Testis (tissue), 2 donors: ENCODE data around the gene ZNF248.

Source experiments
- CTCF ChIP-seq, 3 experiments: fragments of 450-650 bp in 2 of 3; fragments of 200-600 bp in 1 of 3; sonication (generic) in 1 of 3; IDR thresholded peaks; one replicate each; pipeline ENCODE4 v1.5.1; 2016 to 2019; ENCODE audit warnings: antibody characterized with exemption in 3 of 3, mild to moderate bottlenecking in 2 of 3, moderate library complexity in 1 of 3
- POLR2A ChIP-seq: fragments of 450-650 bp; IDR thresholded peaks from one replicate; pipeline ENCODE4 v1.6.1; 2017; ENCODE audit warnings: antibody characterized with exemption, mild to moderate bottlenecking, moderate library complexity

DNA sequence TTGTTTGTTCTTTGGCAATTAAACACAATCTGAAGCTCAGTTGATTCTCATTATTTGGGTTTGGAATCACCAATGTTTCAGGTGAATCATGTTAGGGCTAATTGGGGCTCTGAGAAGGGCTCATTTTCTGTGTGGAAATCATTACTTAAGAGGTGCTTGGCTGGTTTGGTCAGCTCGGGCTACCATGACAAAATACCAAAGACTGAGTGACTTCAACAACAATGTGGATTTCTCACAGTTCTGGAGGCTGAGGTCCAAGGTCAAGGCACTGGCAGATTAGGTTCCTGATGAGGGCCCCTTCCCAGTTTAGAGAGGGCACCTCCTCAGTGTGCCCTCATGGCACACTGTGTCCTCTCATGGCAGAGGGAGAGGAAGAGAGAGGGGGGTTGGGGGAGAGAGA, 121.3 kb downstream of the ZNF248 start:
- TF ChIP-seq CTCF (IDR thresholded peaks at IDR 0.05) (no peak), POLR2A (no peak)
